ENCODE measurements around the gene GABRA5. TPM values are rescaled to one million over a fixed set of nuclear protein-coding genes. Genes with fewer than 3 reads are reported as not detected.

The GABRA5 gene
- total RNA-seq, 1 experiment from 2014 or later = 4.9 TPM

GRCh38 chr15:26848498-26848897 lies 18.4 kb upstream of the GABRA5 start:
- no peak overlapping the region for H3K4me2 ChIP-seq (ENCODE audit: insufficient read depth, insufficient read length, low read length)
- H2BK12ac ChIP-seq (ENCODE audit: insufficient read length, low read depth, low read length) = no peak overlapping the region
- H2AFZ ChIP-seq (ENCODE audit: low read length) = no peak overlapping the region
- no peak overlapping the region for H4K5ac ChIP-seq (ENCODE audit: insufficient read length, low read depth, low read length)
- no peak overlapping the region for H2BK120ac ChIP-seq (ENCODE audit: low read depth, low read length, poor library complexity, severe bottlenecking)
- H3K9ac ChIP-seq (ENCODE audit: extremely low read depth, insufficient read length, low read length) = no peak overlapping the region
- H4K91ac ChIP-seq (ENCODE audit: insufficient read length, low read depth, low read length) = no peak overlapping the region
- H3K79me1 ChIP-seq (ENCODE audit: insufficient read depth, low read depth, low read length, poor library complexity, severe bottlenecking) = no peaks in the 10 kb centered on the region
- H3K4me1 ChIP-seq (ENCODE audit: insufficient read depth, low read length) = peaks cover 2% of the 10 kb centered on the region
- no peaks in the 10 kb centered on the region for H3K9me3 ChIP-seq (ENCODE audit: control insufficient read depth, low read depth, low read length)
- H3K27me3 Mint-ChIP-seq (ENCODE audit: low read depth) = no peaks in the 10 kb centered on the region
- H3T11ph ChIP-seq (ENCODE audit: low read length) = no peak overlapping the region
- H2BK15ac ChIP-seq (ENCODE audit: low read depth, low read length) = no peak overlapping the region
- no peak overlapping the region for H3K56ac ChIP-seq (ENCODE audit: insufficient read length, low read depth, low read length)
- H4K8ac ChIP-seq (replicated peaks; ENCODE audit: insufficient read length, low read depth, low read length) = no peak overlapping the region
- no peaks in the 10 kb centered on the region for H3K79me2 ChIP-seq (ENCODE audit: insufficient read depth, low read length)
- H3K18ac ChIP-seq (ENCODE audit: insufficient read length, low read depth, low read length) = no peak overlapping the region
- no peaks in the 10 kb centered on the region for H3K27me3 ChIP-seq (ENCODE audit: insufficient read depth, low read length)
- no CpG with 5 or more reads among the region's 1 CpG for WGBS (ENCODE audit: extremely low coverage, insufficient read length, low lambda C conversion rate)
- no peaks in the 10 kb centered on the region for H4K20me1 ChIP-seq (ENCODE audit: control insufficient read depth, insufficient read depth, insufficient read length)
- no peak overlapping the region for H3K23ac ChIP-seq (ENCODE audit: insufficient read length, low read depth, low read length)
- H2AK5ac ChIP-seq (ENCODE audit: insufficient read length, low read length) = no peak overlapping the region
- no peak overlapping the region for H3K4ac ChIP-seq (ENCODE audit: low read depth, low read length)
- H3K4me3 Mint-ChIP-seq = no peak overlapping the region
- H3K4me1 Mint-ChIP-seq = peaks cover 0 to 11% of the 10 kb centered on the region in 2 experiments
- DNase-seq = no peak
- no peak for TF ChIP-seq CTCF (conservative IDR thresholded peaks at IDR 0.05)
- no peaks in the 10 kb centered on the region for H3K23me2 ChIP-seq (ENCODE audit: insufficient read length, low read depth, low read length, poor library complexity, severe bottlenecking)
- H3K27ac ChIP-seq (ENCODE audit: insufficient read length, low read depth, low read length) = no peak overlapping the region
- H3K27ac Mint-ChIP-seq = no peak overlapping the region
- no peak overlapping the region for H3K14ac ChIP-seq (ENCODE audit: insufficient read depth, low read length)
- H3K9me3 Mint-ChIP-seq = peaks cover 5 to 6% of the 10 kb centered on the region in 2 experiments; a peak in 4 of 5 replicates
- peaks cover 0 to 7% (median 0%) of the 10 kb centered on the region in 3 experiments; a peak in 3 of 7 replicates for H3K36me3 Mint-ChIP-seq (ENCODE audit: insufficient read depth in 1 of 3, low read depth in 3 of 3)
- no peak overlapping the region for H2BK5ac ChIP-seq (ENCODE audit: insufficient read length, low read length)
- no peak overlapping the region for H2BK20ac ChIP-seq (ENCODE audit: low read depth, low read length, poor library complexity, severe bottlenecking)
